Activated T-cell treated with anti-CD3 and anti-CD28 coated beads, Interleukin-2, amount 50 U/mL, for 24 hours (primary cell): Measurements from ENCODE around the gene CCK.
A peak's percentile ranks its signal among the peaks of the same experiment; 100 is the strongest.

Experiments used
- DNase-seq: peaks from one replicate; pipeline ENCODE4 v3.0.0-alpha.2; 2020
- H3K27ac Mint-ChIP-seq: 2 replicates; pipeline ENCODE4 v1.8.0; 2020; ENCODE audit warnings: mild to moderate bottlenecking, mixed read lengths
- H3K27me3 Mint-ChIP-seq: 2 replicates; pipeline ENCODE4 v1.8.0; 2020; ENCODE audit warnings: mixed read lengths
- H3K36me3 Mint-ChIP-seq: 2 replicates; pipeline ENCODE4 v1.8.0; 2020; ENCODE audit warnings: low read depth, mixed read lengths
- H3K4me1 Mint-ChIP-seq: 2 replicates; pipeline ENCODE4 v1.8.0; 2020; ENCODE audit warnings: low read depth, mixed read lengths
- H3K4me3 Mint-ChIP-seq: 2 replicates; pipeline ENCODE4 v1.8.0; 2020; ENCODE audit warnings: mild to moderate bottlenecking, moderate library complexity, mixed read lengths
- H3K9me3 Mint-ChIP-seq: 2 replicates; pipeline ENCODE4 v1.8.0; 2020; ENCODE audit warnings: mixed read lengths

The CCK gene

GRCh38 chr3:42256135-42256819 lies 9.7 kb downstream of the CCK start:
- peak overlapping the region; percentile 4 for H3K27ac Mint-ChIP-seq
- H3K9me3 Mint-ChIP-seq: no peaks in the 10 kb centered on the region
- peaks cover 14% of the 10 kb centered on the region for H3K4me1 Mint-ChIP-seq
- DNase-seq: no peak
- H3K36me3 Mint-ChIP-seq: no peaks in the 10 kb centered on the region
- H3K27me3 Mint-ChIP-seq: peaks cover 43% of the 10 kb centered on the region
- H3K4me3 Mint-ChIP-seq: no peak overlapping the region

- Mint-ChIP-seq H3K36me3 (no peaks in the 10 kb centered on the region), H3K4me1 (peaks cover 14% of the 10 kb centered on the region), H3K9me3 (no peaks in the 10 kb centered on the region), H3K4me3 (no peak overlapping the region), H3K27me3 (peaks cover 30% of the 10 kb centered on the region), H3K27ac (no peak overlapping the region)
- no peak for DNase-seq
Observed at GRCh38 chr3:42254566-42254965, 11.4 kb downstream of the CCK start.

- Mint-ChIP-seq H3K4me1 (peaks cover 14% of the 10 kb centered on the region), H3K36me3 (no peaks in the 10 kb centered on the region), H3K27me3 (peaks cover 13% of the 10 kb centered on the region), H3K4me3 (no peak overlapping the region), H3K9me3 (no peaks in the 10 kb centered on the region), H3K27ac (no peak overlapping the region)
- no peak for DNase-seq
Observed at GRCh38 chr3:42250761-42251160, 15.2 kb downstream of the CCK start.

- Mint-ChIP-seq H3K4me3 (no peak overlapping the region), H3K9me3 (no peaks in the 10 kb centered on the region), H3K4me1 (peaks cover 10% of the 10 kb centered on the region), H3K27me3 (peaks cover 2% of the 10 kb centered on the region), H3K27ac (no peak overlapping the region), H3K36me3 (no peaks in the 10 kb centered on the region)
- peak; percentile 68 for DNase-seq
Observed at GRCh38 chr3:42247576-42248027, 18.4 kb downstream of the CCK start.

GRCh38 chr3:42246091-42246490 lies 19.9 kb downstream of the CCK start:
- Mint-ChIP-seq H3K36me3 (no peaks in the 10 kb centered on the region), H3K4me1 (peaks cover 10% of the 10 kb centered on the region), H3K9me3 (no peaks in the 10 kb centered on the region), H3K4me3 (no peak overlapping the region), H3K27me3 (peaks cover 2% of the 10 kb centered on the region), H3K27ac (no peak overlapping the region)
- DNase-seq: no peak

- Mint-ChIP-seq H3K27ac (no peak overlapping the region), H3K36me3 (no peaks in the 10 kb centered on the region), H3K27me3 (peaks cover 29% of the 10 kb centered on the region), H3K4me3 (no peak overlapping the region), H3K9me3 (peaks cover 9% of the 10 kb centered on the region), H3K4me1 (no peaks in the 10 kb centered on the region)
- no peak for DNase-seq
Observed at GRCh38 chr3:42236611-42237010, 29.4 kb downstream of the CCK start.

- DNase-seq: no peak
- Mint-ChIP-seq H3K27ac (no peak overlapping the region), H3K9me3 (peaks cover 9% of the 10 kb centered on the region), H3K4me1 (no peaks in the 10 kb centered on the region), H3K36me3 (no peaks in the 10 kb centered on the region), H3K27me3 (peaks cover 29% of the 10 kb centered on the region), H3K4me3 (no peak overlapping the region)
Observed at GRCh38 chr3:42235532-42235931, 30.5 kb downstream of the CCK start.

- Mint-ChIP-seq H3K9me3 (no peaks in the 10 kb centered on the region), H3K4me3 (no peak overlapping the region), H3K36me3 (no peaks in the 10 kb centered on the region), H3K27ac (no peak overlapping the region), H3K27me3 (peaks cover 25% of the 10 kb centered on the region), H3K4me1 (peaks cover 4% of the 10 kb centered on the region)
- no peak for DNase-seq
Observed at GRCh38 chr3:42230860-42231259, 35.1 kb downstream of the CCK start.

- DNase-seq: no peak
- no peak overlapping the region for H3K4me3 Mint-ChIP-seq
- H3K27ac Mint-ChIP-seq: no peak overlapping the region
- peaks cover 6% of the 10 kb centered on the region for H3K36me3 Mint-ChIP-seq
- no peaks in the 10 kb centered on the region for H3K9me3 Mint-ChIP-seq
- H3K27me3 Mint-ChIP-seq: peaks cover 17% of the 10 kb centered on the region
- peaks cover 4% of the 10 kb centered on the region for H3K4me1 Mint-ChIP-seq
Observed at GRCh38 chr3:42229942-42230688, 35.9 kb downstream of the CCK start.

- Mint-ChIP-seq H3K4me1 (peaks cover 4% of the 10 kb centered on the region), H3K36me3 (peaks cover 13% of the 10 kb centered on the region), H3K4me3 (no peak overlapping the region), H3K9me3 (no peaks in the 10 kb centered on the region), H3K27me3 (peaks cover 10% of the 10 kb centered on the region), H3K27ac (no peak overlapping the region)
- no peak for DNase-seq
Observed at GRCh38 chr3:42229266-42229941, 36.6 kb downstream of the CCK start.

GRCh38 chr3:42228796-42229195 lies 37.2 kb downstream of the CCK start:
- Mint-ChIP-seq H3K36me3 (peaks cover 19% of the 10 kb centered on the region), H3K4me3 (no peak overlapping the region), H3K27me3 (peaks cover 5% of the 10 kb centered on the region), H3K4me1 (peaks cover 4% of the 10 kb centered on the region), H3K27ac (no peak overlapping the region), H3K9me3 (no peaks in the 10 kb centered on the region)
- no peak for DNase-seq

- Mint-ChIP-seq H3K27me3 (peaks cover 3% of the 10 kb centered on the region), H3K4me1 (peaks cover 4% of the 10 kb centered on the region), H3K36me3 (peaks cover 39% of the 10 kb centered on the region), H3K27ac (no peak overlapping the region), H3K4me3 (no peak overlapping the region), H3K9me3 (no peaks in the 10 kb centered on the region)
- DNase-seq: no peak
Observed at GRCh38 chr3:42226470-42227425, 39.2 kb downstream of the CCK start.

- DNase-seq: no peak
- Mint-ChIP-seq H3K4me3 (no peak overlapping the region), H3K27me3 (peaks cover 3% of the 10 kb centered on the region), H3K27ac (no peak overlapping the region), H3K9me3 (no peaks in the 10 kb centered on the region), H3K36me3 (peaks cover 48% of the 10 kb centered on the region), H3K4me1 (peaks cover 4% of the 10 kb centered on the region)
Observed at GRCh38 chr3:42225486-42226363, 40.3 kb downstream of the CCK start.
